Gastrocnemius medialis (tissue), 4 donors: ENCODE measurements around the gene NR6A1. TPM values are rescaled to one million over a fixed set of nuclear protein-coding genes. Genes with fewer than 3 reads are reported as not detected.

Experiments used
- ATAC-seq, 2 donors: fragments of 150-250 bp; one replicate each; pipeline ENCODE4 v1.9.1; 2016
- DNase-seq, 2 donors: peaks; one replicate each; pipeline ENCODE4 v3.0.0-alpha.2; 2019
- H3K27ac ChIP-seq, 4 donors: fragments of 200-600 bp; sonication (generic); 1 replicate in 1 of 4; 2 replicates in 3 of 4; pipeline ENCODE4 v1.5.1; 2016 to 2018; ENCODE audit warnings: mild to moderate bottlenecking in 2 of 4, moderate library complexity in 1 of 4
- H3K27me3 ChIP-seq, 3 donors: fragments of 200-600 bp; sonication (generic) in 2 of 3; 1 replicate in 1 of 3; 2 replicates in 2 of 3; pipeline versions ENCODE4 v1.5.1 to v1.6.0; 2016 to 2019; ENCODE audit warnings: mild to moderate bottlenecking in 1 of 3, moderate library complexity in 1 of 3
- H3K36me3 ChIP-seq, 2 donors: fragments of 200-600 bp; sonication (generic) in 1 of 2; one replicate each; pipeline ENCODE4 v1.5.1; 2017 to 2018
- H3K4me1 ChIP-seq, 2 donors: fragments of 200-600 bp; sonication (generic) in 1 of 2; one replicate each; pipeline ENCODE4 v1.5.1; 2016 to 2017; ENCODE audit warnings: mild to moderate bottlenecking in 2 of 2
- H3K4me3 ChIP-seq, 4 donors: fragments of 200-600 bp; sonication (generic) in 3 of 4; 1 replicate in 1 of 4; 2 replicates in 3 of 4; pipeline ENCODE4 v1.5.1; 2016 to 2019; ENCODE audit warnings: mild to moderate bottlenecking in 2 of 4
- H3K9me3 ChIP-seq, 3 donors: fragments of 200-600 bp; sonication (generic) in 2 of 3; 1 replicate in 1 of 3; 2 replicates in 2 of 3; pipeline ENCODE4 v1.5.1; 2016 to 2019
- CTCF ChIP-seq, 5 experiments: fragments of 450-650 bp in 3 of 5; fragments of 200-600 bp in 2 of 5; sonication (generic) in 2 of 5; IDR thresholded peaks in 4 of 5; conservative IDR thresholded peaks in 1 of 5; 1 replicate in 4 of 5; 2 replicates in 1 of 5; pipeline ENCODE4 v1.5.1; 2016 to 2019; ENCODE audit warnings: antibody characterized with exemption in 5 of 5, mild to moderate bottlenecking in 3 of 5, moderate library complexity in 3 of 5
- POLR2A ChIP-seq, 2 donors: fragments of 450-650 bp; IDR thresholded peaks; one replicate each; pipeline ENCODE4 v1.6.1; 2017; ENCODE audit warnings: antibody characterized with exemption in 2 of 2, mild to moderate bottlenecking in 2 of 2, moderate library complexity in 2 of 2
- in situ Hi-C, 4 donors: fragments of 200-750 bp; cut with MboI; loops; one replicate each; pipeline versions ENCODE4 v1.15.0 to v1.8.0; 2017; ENCODE audit warnings: low sequenced_read_pairs in 4 of 4
- intact Hi-C: fragments of 100-400 bp; cut with DNase I; formaldehyde crosslinking; loops from one replicate; pipeline ENCODE4 v1.15.1; 2023; ENCODE audit warnings: low total_unique reads
- microRNA-seq, 2 donors: library from miRNA; unstranded; fragments of <30 nt; microRNA quantifications; one replicate each; pipeline ENCODE4, GENCODE V29; 2016; ENCODE audit warnings: borderline replicate concordance in 2 of 2
- total RNA-seq, 4 donors: library from RNA; depleted of rRNA; stranded (reverse); fragments of >200 nt; gene quantifications; one replicate each; pipeline versions ENCODE4 v1.1.0 to v1.2.3, GENCODE V29; 2016

NR6A1 gene
- total RNA-seq, 4 donors from 2014 or later, result 0.58 to 5.6 (median 2.1) TPM

GRCh38 chr9:124470306-124470705 is 300.8 kb downstream of the NR6A1 start:
- DNase-seq (no peak), ATAC-seq (no peak)
- Histone ChIP-seq H3K27me3 (peaks cover 0 to 5% (median 2%) of the 10 kb centered on the region in 3 donors), H3K27ac (no peak overlapping the region), H3K4me1 (no peaks in the 10 kb centered on the region), H3K36me3 (no peaks in the 10 kb centered on the region), H3K4me3 (no peak overlapping the region), H3K9me3 (no peaks in the 10 kb centered on the region)
- in situ Hi-C loops (no loop called here), intact Hi-C loops (no loop called here)
- no peak for TF ChIP-seq CTCF (IDR thresholded peaks at IDR 0.05 in 4 of 5, conservative IDR thresholded peaks at IDR 0.05 in 1 of 5)
- TF ChIP-seq POLR2A (IDR thresholded peaks at IDR 0.05), result no peak

- in situ Hi-C loops (no loop called here), intact Hi-C loops (no loop called here)
- Histone ChIP-seq H3K4me3 (no peak overlapping the region), H3K27ac (no peak overlapping the region), H3K36me3 (no peaks in the 10 kb centered on the region), H3K9me3 (no peaks in the 10 kb centered on the region), H3K4me1 (no peaks in the 10 kb centered on the region), H3K27me3 (no peaks in the 10 kb centered on the region)
- no peak for DNase-seq
- ATAC-seq, result no peak
- TF ChIP-seq CTCF (IDR thresholded peaks at IDR 0.05 in 4 of 5, conservative IDR thresholded peaks at IDR 0.05 in 1 of 5) (no peak), POLR2A (IDR thresholded peaks at IDR 0.05) (no peak)
Observed at GRCh38 chr9:124469011-124469832, 301.9 kb downstream of the NR6A1 start.

GRCh38 chr9:124468061-124468740 is 302.9 kb downstream of the NR6A1 start:
- Histone ChIP-seq H3K27me3 (peaks cover 0 to 2% (median 0%) of the 10 kb centered on the region in 3 donors), H3K4me1 (no peaks in the 10 kb centered on the region), H3K36me3 (no peaks in the 10 kb centered on the region), H3K9me3 (no peaks in the 10 kb centered on the region), H3K4me3 (no peak overlapping the region), H3K27ac (no peak overlapping the region)
- intact Hi-C loops (no loop called here), in situ Hi-C loops (no loop called here)
- DNase-seq (no peak), ATAC-seq (no peak)
- TF ChIP-seq POLR2A (IDR thresholded peaks at IDR 0.05) (no peak), CTCF (IDR thresholded peaks at IDR 0.05 in 4 of 5, conservative IDR thresholded peaks at IDR 0.05 in 1 of 5) (no peak)

- in situ Hi-C loops (no loop called here), intact Hi-C loops (no loop called here)
- DNase-seq (no peak), ATAC-seq (no peak)
- Histone ChIP-seq H3K4me3 (no peak overlapping the region), H3K27ac (no peak overlapping the region), H3K27me3 (peaks cover 0 to 2% (median 0%) of the 10 kb centered on the region in 3 donors), H3K9me3 (no peaks in the 10 kb centered on the region), H3K4me1 (no peaks in the 10 kb centered on the region), H3K36me3 (no peaks in the 10 kb centered on the region)
- TF ChIP-seq POLR2A (IDR thresholded peaks at IDR 0.05) (no peak), CTCF (IDR thresholded peaks at IDR 0.05 in 4 of 5, conservative IDR thresholded peaks at IDR 0.05 in 1 of 5) (no peak)
Observed at GRCh38 chr9:124467410-124468060, 303.6 kb downstream of the NR6A1 start.

Small RNAs within 50 kb of the gene (microRNA-seq; reads per million reads assigned to microRNA genes)
- gene MIR181A2 (797 to 887 reads per million in 2 donors), gene MIR181B2 (152 to 221 reads per million in 2 donors)

Other genes with a start within 250 kb of the NR6A1 start
- gene OLFML2A, start 5.8 kb upstream of the NR6A1 start, total RNA-seq, result 10 to 100 TPM in 3 of 4 donors, 1 to 10 TPM in 1; 6.9 to 48.0 (median 32.8) TPM
- not detected for gene WDR38, start 82.1 kb upstream of the NR6A1 start, total RNA-seq
- 1,000 to 10,000 TPM; 2,099 to 2,608 (median 2,478) TPM for gene RPL35, start 90.6 kb upstream of the NR6A1 start, total RNA-seq
- gene ARPC5L, start 90.8 kb upstream of the NR6A1 start, total RNA-seq, result 10 to 100 TPM; 28.9 to 47.1 (median 29.2) TPM
- gene GOLGA1, start 169.8 kb upstream of the NR6A1 start, total RNA-seq, result 10 to 100 TPM; 12.2 to 20.5 (median 18.6) TPM